MCF 10A (cell line): ENCODE measurements around the gene PEX7. TPM values are rescaled to one million over a fixed set of nuclear protein-coding genes. Genes with fewer than 3 reads are reported as not detected.

Source experiments
- BruUV-seq: library from RNA; stranded (reverse); fragments of 400-500 nt; replicated peaks from 2 replicates; lab custom pipeline; 2021; lab: Mats Ljungman, UMichigan
- CTCF ChIA-PET: fragments of 300-600 bp; sonication (Branson Sonifier 250); formaldehyde crosslinking; extraction: SDS; loops from one replicate; lab custom pipeline; 2021; ENCODE audit warnings: antibody characterized with exemption, inconsistent platforms; lab: Yijun Ruan, JAX
- POLR2A ChIA-PET: fragments of 300-600, 350-650 bp; sonication (Branson Sonifier 250); formaldehyde crosslinking; extraction: SDS; loops from one replicate; lab custom pipeline; 2020; ENCODE audit warnings: antibody characterized with exemption, inconsistent platforms; lab: Yijun Ruan, JAX
- DNase-seq: peaks from one replicate; pipeline ENCODE4 v3.0.0-alpha.2; 2018; ENCODE audit not compliant: unreplicated experiment
- H3K27ac Mint-ChIP-seq: one replicate; pipeline ENCODE4 v1.8.0; 2022; ENCODE audit warnings: mild to moderate bottlenecking, low read depth, mixed read lengths; ENCODE audit not compliant: unreplicated experiment
- H3K27me3 Mint-ChIP-seq: one replicate; pipeline ENCODE4 v1.8.0; 2022; ENCODE audit warnings: mixed read lengths; ENCODE audit not compliant: insufficient read depth, unreplicated experiment
- H3K36me3 Mint-ChIP-seq: one replicate; pipeline ENCODE4 v1.8.0; 2022; ENCODE audit warnings: mild to moderate bottlenecking, moderate library complexity, mixed read lengths; ENCODE audit not compliant: insufficient read depth, unreplicated experiment
- H3K4me1 Mint-ChIP-seq: one replicate; pipeline ENCODE4 v1.8.0; 2022; ENCODE audit warnings: mixed read lengths; ENCODE audit not compliant: insufficient read depth, unreplicated experiment
- H3K4me3 Mint-ChIP-seq: one replicate; pipeline ENCODE4 v1.8.0; 2022; ENCODE audit warnings: mild to moderate bottlenecking, moderate library complexity, mixed read lengths; ENCODE audit not compliant: unreplicated experiment
- H3K9me3 Mint-ChIP-seq: one replicate; pipeline ENCODE4 v1.8.0; 2022; ENCODE audit warnings: mixed read lengths; ENCODE audit not compliant: unreplicated experiment
- CTCF ChIP-seq: fragments of 200-600 bp; IDR thresholded peaks from one replicate; pipeline ENCODE4 v1.8.0; 2022; ENCODE audit warnings: antibody characterized with exemption, mild to moderate bottlenecking; ENCODE audit not compliant: unreplicated experiment
- intact Hi-C: fragments of 100-400 bp; cut with micrococcal nuclease; formaldehyde crosslinking; loops from 2 replicates; pipeline ENCODE4 v1.14.1; 2022
- total RNA-seq: library from RNA; stranded (reverse); gene quantifications from 2 replicates; pipeline ENCODE4 v1.2.3, GENCODE V29; 2022

The PEX7 gene
- total RNA-seq, 1 experiment from 2014 or later: 6.0 TPM

DNA sequence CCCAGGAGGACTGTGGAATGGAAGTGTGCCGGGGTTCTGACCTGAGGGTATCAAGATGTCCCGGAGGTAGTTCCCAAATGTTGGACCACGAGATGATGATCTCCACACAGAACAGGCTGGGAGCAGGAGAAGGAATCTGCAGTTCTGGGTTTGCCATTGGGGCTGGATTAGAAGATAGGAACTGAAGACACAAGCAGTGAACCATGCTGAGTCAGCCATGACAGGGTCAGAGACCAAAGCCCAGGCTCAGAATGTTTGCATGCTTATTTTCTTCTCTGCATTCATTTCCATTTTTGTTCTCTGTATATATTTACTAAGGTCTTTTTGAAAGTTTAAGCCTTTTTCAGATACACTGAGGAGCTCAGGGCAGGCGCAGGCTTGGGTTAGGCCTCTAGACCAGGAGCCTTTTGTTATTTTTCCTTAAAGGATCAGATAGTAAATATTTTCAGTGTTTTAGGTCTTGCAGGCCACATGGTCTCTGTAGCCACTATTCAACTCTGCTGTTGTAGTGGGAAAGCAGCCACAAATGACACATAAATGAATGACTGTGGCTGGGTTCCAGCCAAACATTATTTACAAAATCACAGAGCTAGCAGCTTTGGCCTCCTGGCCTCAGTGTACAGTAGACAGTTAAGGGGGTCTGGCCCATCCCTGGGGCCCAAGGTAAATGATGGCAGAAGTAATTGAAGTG, 128.2 kb downstream of the PEX7 start:
- Mint-ChIP-seq H3K4me1 (no peaks in the 10 kb centered on the region), H3K27ac (no peak overlapping the region), H3K36me3 (no peaks in the 10 kb centered on the region), H3K27me3 (no peaks in the 10 kb centered on the region), H3K9me3 (no peaks in the 10 kb centered on the region), H3K4me3 (no peak overlapping the region)
- intact Hi-C loops: no loop called here
- BruUV-seq: no TSS peak
- ChIA-PET POLR2A (no interaction called here), CTCF (interaction anchor here (0.7 to 1.0 kb wide), 2 partner anchors 23 to 48 kb away, joined by 3 read pairs; no protein-coding TSS in a partner anchor)
- no peak for DNase-seq
- no peak for TF ChIP-seq CTCF

GRCh38 chr6:136952714-136953260, 130.4 kb downstream of the PEX7 start:
- no peaks in the 10 kb centered on the region for H3K9me3 Mint-ChIP-seq
- DNase-seq: no peak
- intact Hi-C loops: no loop called here
- no peaks in the 10 kb centered on the region for H3K36me3 Mint-ChIP-seq
- ChIA-PET POLR2A (no interaction called here), CTCF (no interaction called here)
- no peaks in the 10 kb centered on the region for H3K27me3 Mint-ChIP-seq
- no peak overlapping the region for H3K4me3 Mint-ChIP-seq
- no peak for TF ChIP-seq CTCF
- BruUV-seq: no TSS peak
- no peak overlapping the region for H3K27ac Mint-ChIP-seq
- no peaks in the 10 kb centered on the region for H3K4me1 Mint-ChIP-seq

DNA sequence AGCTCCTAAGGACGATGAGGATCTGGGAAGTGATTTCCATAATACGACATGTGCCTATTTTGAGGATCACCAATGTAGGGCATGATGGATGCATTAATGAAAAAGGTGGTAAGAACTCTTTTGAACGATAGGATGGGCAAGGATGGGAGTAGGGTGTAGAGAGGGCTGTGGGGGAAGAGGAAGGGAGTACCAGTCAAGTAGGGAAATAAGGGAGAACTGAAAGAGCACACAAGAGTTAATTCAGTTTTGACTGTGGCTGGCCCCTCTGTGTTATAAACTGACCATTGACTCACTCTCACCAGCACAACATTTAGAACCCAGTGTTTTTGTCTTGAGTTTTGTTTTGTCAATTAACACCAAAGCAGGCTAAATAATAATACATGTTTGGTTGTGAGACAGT, 132.7 kb downstream of the PEX7 start:
- ChIA-PET CTCF (interaction anchor here (0.5 kb wide), 1 partner anchor 1615 kb away, joined by 4 read pairs; no protein-coding TSS in a partner anchor), POLR2A (interaction anchor here (0.7 kb wide), 1 partner anchor 14 kb away, joined by 3 read pairs; no protein-coding TSS in a partner anchor)
- H3K27ac Mint-ChIP-seq: no peak overlapping the region
- intact Hi-C loops: no loop called here
- H3K4me1 Mint-ChIP-seq: no peaks in the 10 kb centered on the region
- H3K27me3 Mint-ChIP-seq: no peaks in the 10 kb centered on the region
- H3K9me3 Mint-ChIP-seq: no peaks in the 10 kb centered on the region
- DNase-seq: no peak
- no peaks in the 10 kb centered on the region for H3K36me3 Mint-ChIP-seq
- TF ChIP-seq CTCF: no peak
- no TSS peak for BruUV-seq
- H3K4me3 Mint-ChIP-seq: no peak overlapping the region
